NCI-H526 (cell line): Measurements from ENCODE around the gene P2RY6.
A peak's percentile ranks its signal among the peaks of the same experiment; 100 is the strongest.

Source experiments
- DNase-seq, 2 experiments: peaks; one replicate each; lab custom pipeline; 2025; lab: John Stamatoyannopoulos, UW

P2RY6 gene

DNA sequence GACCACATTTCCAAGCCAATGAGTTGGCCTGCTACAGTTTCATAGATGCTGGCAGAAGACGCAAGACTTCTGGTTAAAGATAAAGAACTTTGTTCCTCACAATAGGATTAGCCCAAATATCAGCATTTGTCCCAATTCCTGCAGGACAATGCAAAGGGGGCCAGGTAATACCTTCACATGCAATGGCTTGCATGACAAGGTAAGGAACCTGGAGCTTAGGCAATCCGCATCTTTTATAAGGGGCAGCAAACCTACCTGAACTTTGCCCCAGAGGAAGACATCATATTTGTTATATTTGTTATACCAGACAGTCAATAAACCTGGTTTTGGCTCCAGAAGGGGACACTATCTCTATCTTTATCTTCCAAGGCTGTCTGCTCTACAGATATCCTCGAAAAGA, 5.3 kb downstream of the P2RY6 start:
- DNase-seq = no peak

DNA sequence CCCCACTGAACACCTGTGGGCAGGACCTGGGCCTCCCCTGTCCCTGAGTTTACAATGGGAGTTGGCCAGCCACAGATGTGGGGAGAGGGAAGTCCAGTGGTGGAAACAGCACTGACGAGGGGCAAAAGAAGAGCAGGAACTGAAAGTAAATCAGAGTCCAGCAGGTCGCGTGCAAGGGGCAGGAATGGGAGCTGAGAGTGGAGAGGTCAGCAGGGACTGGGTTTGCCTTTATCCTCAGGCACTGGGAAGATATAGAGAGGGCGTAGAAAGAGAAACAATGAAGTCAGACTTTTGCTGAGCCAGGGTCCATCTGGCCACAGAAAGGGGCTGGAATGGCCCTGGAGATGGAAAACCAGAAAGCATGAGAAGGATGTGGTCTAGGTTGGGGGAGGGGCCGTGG, 8.5 kb downstream of the P2RY6 start:
- DNase-seq = no peak

DNA sequence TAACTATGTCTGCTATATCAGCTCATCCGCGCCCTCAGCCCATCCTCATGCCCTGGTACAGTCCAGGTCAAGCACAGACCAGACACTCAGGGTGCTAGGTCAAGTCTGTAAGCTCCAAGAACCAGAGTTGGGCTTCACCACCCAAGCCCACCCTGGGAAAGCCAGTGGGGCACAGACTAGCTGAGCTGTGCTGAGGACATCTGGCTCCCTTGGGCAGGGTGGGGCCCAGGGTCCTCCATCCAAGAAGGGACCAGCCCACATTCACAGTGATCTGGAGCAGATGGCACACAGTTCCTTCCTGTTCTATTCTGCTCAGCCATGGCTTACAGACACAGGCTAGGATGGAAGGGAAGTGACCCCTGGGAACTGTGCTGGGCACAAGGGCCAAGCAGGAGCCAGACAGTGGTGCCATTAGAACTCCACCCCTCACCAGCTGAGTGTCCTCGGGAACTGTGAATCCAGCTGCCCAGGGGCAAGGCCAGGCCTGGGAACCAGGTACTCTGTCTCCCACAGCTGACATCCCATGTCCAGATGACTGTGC, 9.1 kb downstream of the P2RY6 start:
- DNase-seq = no peak

DNA sequence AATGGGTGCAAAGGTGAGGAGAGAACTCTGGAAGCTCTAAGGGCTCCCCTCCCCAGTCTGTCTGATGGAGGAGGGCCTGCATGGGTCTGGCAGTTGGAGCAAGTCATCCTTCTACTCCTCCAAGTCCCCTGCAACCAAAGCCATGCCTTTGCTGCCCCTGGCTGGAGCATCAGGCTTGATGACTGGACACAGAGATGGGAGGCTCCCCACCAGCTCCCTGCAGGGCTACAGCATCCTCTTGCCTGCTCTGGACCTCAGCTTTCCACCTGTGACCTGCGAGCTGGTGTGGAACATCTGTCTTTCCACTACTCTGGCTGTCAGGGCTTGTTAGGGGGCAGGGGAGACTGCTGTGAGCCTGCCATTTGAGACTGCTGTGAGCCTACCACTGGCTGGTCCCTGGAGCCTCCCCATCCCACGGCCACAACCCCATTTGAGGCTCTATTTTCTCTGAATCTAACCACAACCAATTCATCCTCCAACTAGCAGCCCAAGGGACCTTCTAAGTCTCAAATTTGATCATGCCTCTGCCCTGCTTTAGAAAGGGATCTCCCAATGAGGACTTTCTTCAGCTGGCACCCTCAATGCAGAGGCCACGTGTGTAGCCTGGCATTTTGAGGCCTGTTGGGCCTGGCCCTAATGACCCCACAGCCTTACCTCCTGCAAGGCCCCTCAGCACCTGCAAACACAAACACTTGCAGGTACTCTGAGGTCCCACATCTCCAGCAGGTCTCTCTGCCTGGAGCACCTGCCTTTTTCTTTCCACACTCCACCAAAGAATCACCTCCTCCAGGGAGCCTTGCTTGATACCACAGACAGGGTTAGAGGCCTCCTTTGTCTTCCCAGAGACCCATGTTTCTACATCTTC, 9.9 kb downstream of the P2RY6 start:
- no peak for DNase-seq

DNA sequence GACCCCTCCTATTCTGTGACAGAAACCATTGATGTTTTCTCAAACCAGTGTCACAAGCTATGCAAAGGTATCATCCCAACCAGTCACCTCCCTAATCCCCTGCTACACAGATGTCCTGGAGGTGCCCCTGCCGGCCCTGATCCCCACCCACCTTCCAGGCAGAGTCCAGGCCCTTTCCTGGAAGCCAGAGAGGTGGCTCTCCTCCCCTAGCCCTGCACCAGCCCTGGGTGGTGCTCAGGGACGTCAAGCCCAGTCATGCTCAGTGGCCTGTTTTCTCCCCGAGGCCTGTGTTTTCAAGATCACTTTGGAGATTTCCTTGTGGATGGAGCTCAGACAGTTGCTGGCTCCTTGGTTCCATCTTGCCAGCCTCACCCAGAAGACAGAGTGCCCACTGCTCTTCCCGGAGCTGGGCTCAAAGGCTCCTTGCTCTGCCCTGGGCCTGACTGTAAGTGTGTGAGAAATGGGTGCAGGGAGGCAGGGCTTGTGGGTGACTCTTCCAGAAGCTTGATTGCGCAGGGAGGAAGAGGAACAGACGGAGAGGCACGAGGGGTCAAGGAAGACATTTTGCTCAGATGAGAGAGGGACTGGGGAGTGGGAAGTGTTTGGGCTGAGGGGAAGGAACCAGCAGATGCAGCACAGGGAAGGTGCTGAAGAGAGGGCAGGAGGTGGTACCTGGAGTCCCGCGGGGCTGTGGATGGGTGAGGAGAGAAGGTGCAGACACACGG, 11.3 kb downstream of the P2RY6 start:
- no peak for DNase-seq

DNA sequence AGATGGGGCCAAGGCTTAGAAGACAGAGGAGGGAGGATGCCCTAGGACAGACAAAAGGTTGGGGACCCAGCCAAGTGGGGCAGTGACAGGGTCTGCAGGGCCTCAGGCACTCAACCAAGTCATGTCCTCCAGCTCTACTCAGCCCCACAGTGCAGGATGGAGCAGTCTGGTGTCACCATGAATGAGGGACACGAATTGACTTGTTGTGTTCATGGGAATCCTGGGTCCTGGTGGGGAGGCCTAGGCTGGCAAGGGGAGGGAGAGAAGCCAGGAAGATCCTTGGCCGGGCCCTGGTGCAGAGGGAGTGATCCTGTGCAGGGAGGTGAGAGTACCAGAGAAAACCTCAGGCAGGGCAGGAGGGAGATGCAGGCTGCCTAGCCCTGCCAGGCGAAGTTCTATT, 12.0 kb downstream of the P2RY6 start:
- DNase-seq = no peak

DNA sequence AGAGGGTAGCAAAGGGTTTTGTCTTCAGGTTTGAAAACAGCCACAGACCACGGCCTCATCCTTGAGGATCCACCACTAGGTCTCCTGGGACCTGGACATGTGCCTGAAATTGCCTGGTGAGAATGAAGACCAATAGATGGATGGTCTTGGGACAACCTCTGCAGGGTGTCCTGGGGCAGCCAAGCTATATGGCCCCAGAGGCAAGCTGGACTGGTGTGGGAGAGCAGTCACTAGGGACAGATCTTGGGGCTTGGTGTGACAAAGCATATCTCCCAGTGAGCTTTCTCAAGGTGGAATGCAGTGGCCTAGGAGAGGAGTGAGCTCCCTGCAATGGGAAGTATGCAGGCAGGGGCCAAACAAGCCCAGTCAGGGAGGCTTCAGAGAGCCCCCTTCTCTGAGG, 13.6 kb downstream of the P2RY6 start:
- no peak for DNase-seq

DNA sequence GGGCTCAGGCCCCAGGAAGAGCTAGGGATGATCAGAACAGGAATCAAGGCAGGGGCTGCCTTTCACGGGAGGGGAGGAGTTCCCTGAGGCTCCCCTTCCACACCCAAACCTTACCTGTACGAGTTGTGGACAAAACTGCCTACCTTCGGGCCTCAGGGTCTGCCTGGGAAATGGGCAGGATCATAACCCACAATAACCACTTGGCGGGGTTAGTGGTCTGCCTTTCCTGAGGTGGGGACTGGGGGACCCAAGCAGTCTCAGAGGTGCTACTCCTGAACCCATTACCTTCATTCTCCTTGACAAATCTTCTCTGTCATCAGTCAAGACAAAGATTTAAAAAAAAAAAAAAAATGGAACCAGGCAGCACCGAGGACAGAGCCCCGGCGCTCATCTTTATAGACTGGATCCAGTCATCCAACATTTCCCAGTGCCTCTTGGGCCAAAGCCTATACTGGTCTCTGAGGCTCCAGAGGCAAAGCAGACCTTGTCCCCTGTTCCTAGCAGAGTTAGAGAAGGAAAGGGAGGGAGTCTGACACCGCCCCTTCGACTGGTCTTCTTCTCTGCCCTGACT, 14.2 kb downstream of the P2RY6 start:
- DNase-seq = no peak

DNA sequence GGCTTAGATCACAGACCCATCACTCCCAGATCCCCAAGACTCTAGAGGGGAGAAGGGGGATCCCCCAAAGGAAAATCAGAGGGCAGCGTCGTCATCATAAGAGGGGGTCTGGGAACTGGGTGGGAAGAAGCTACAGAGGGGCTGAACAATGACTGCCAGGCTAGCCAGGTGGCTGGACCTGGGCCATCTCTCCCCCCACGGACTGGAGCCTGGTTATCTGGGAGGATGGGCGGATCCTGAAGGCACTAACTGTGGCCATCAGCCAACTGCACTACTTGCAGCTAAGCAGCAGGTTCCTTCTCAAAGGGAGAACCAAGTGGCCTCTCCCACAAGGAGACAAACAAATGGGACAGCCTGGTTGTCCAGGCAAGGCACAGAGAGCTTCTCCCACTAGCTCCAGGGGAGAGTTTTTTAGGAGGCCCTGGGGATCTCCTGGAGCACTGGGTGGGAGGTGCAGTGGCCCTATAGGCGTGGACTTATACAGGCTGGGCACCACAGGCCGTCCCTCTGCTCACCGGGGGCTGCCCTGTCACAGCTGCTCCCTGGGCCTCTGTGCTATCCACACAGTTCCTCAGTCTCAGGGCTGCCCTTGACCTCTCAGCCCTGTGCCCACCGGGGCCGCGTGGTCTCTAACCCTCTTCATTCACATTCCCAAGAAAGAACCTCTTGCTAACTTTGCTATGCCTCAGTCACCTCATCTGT, 15.4 kb downstream of the P2RY6 start:
- no peak for DNase-seq

DNA sequence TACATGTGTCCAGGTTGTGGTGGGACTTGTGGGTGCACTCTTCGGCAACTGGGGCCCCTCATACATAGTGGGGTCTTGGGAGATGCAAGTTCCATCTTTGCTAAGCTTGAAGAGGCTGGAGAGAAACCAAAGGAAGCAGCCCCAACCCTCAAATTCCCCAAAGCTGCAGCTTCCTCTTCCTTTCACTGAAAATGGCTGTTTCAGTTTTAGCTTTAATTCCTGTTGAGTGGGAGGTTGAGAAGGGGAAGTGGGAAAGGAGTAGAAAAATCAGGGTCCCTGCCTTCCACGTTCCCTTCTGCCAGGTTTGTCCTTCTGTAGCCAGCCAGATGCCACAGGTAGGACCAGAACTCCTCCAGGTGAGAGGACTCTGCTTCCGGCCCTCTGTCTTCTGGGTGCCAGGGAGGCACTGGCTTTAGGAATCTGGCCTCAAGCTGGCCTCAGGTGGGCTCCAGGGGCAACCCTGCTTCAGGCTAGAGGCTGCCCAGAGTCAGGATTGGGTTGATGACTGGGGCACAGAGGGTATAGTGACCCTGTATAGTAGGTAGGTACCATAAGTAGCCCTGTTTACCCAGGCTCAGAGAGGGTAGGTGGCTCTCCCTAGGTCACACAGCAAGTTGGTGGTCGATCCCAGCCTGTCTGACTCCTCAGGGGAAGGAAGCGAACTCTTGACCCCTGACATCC, 16.2 kb downstream of the P2RY6 start:
- DNase-seq = no peak

DNA sequence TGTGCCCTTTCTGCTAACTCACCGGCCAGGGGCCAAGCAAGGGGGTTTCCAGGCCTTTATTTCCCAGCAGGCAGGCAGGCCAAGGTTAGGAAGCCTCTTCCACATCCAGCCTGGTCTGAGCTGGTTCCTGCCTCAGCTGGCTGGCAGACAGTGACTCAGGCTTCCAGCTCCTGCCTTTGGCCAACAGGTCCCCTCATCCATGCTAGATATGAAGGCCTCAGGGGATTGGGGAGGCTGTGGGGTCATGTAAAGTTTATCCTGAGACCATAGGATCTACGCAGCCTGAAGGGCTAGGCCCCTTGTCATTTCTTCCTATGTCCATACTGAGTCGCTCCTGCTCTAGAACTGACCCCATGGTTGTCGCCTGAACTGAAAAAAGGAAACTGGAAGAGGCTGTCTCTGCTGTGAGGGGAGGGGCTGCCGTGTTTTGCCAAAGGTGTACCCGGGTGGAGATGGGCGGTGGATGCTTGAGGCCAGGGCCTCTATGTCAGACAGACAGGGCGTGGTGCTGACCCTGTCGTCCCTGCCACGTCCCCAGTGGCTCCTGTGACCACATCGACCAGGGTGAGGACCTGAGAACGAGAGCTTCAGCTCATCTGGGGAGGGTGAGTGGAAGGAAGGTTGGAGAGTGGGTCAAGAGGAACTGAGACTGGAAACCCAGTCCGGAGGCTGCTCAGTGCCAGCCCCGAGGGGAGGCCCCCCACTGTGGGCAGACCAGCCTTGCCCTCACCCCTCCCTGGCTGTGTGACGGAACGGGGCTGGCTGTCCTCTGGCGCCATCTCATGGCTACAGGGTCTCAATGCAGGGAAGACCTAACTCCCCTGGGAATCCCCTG, 17.0 kb downstream of the P2RY6 start:
- peak in 1 of 2 experiments; percentile 80 for DNase-seq

DNA sequence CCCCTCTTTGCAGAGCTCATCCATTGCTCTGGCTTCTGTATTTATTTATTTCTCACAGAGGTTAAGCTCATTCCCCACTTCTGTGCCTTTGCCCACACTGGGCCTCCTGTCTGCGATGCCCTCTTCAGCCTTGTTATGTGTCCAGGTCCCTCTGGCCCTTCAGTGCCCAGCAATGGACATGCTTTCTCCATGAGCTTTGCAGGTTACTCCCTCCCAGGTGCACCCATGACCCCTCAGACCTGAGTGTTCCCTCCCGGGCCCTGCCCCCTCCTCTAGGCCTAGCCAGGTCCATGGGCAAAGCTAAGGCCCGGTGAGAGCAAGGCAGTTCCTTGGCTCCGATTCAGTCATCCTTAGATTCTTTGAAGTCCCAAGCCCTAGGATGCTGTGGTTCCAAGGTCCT, 18.4 kb downstream of the P2RY6 start:
- DNase-seq = no peak

DNA sequence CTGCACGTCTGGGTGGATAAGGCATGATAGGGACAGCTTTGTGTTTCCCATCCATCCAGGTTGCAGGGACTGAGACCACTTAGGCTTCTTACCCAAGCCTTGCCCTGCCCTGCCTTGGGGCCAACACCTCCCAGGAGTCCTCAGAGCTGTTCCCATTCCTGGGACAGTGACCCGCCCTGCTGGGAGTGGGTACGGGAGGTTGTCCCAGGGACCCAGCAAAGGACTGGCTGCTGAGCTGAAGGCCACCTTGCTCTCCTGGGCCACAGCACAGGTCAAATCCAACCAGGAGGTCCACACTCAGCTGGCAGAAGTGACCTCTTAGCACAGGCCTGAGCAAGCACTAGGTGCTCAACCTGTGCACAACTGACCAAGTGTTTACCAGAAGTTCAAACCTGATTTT, 19.1 kb downstream of the P2RY6 start:
- DNase-seq = no peak

DNA sequence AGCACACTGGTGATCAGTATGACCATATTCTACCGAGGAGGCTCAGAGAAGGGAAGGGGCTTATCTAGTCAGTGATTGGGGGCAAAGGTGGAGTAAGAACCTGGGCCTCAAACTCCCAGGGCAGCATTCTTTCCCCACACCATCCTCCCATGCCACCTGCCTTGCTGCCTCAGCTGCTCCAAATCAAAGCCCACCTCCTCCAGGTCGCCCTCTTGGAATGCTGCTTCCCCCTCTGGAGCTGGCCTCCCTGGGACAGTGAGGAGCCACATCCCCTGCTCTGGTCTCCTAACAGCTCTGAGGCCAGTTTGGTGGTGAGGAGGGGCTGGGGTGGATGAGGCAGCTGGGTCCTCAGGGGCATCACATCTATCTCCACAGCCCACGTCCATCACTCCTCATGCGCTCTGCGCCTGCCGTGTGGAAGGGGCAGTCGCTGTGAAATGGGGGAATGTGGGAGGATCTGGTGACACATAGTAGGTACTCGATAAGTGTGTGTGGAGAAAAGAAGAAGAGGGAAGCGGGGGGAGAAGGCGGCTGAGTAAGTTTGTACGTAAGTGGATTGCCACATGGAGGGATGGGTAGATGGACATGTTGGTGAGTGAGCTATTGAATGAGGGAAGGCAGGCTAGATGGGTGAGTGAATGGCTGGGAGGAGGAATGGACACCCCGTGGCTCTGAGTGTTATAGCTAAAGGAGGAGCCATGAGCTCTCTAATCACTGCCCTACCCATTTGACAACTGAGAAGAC, 19.8 kb downstream of the P2RY6 start:
- no peak for DNase-seq

DNA sequence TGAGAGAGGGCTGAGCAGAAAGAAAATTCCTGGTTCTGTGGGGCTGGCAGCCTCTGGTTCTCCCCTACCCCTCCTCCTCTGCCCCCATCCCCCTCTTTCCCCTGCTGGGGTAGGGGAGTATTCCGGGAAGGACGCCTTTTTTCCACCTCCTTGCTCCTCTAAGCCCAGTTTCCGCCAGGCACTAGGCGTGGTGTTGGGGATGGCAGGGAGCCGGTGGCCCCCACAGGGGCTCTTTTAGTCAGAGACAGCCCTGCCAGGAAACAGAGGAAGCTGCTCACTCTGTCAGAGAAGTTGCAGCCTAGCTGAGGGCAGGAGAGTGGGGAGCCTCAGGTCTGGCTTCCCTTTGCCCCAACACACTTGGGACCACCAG, 20.4 kb downstream of the P2RY6 start:
- DNase-seq = no peak

DNA sequence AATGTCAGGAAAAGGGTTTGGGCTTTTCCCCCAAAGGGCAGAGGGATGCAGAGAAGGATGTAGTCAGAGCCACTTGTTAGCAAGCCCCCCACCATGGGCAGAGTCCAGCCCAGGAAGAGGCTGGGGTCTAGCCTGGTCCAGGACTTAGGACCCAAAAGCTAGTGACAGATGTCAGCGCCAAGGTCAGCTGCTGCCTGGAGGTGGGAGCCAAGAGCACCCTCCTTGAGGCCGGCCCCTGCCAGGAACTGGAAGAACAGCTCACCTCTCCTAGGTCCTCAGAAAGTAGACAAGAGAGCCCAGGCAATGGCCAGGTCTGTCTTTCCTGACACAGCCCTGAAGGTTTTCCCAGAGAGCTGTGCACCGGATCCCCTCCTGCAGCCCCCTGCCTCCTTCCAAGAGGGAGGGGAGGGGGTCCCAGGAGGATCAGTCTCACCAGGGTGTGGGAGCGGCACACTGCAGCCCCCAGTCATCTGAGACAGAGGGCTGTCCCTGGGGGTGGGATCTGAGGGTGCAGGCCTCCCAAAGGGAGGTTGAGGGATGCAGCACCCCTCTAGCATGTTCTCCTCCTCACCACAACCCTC, 21.3 kb downstream of the P2RY6 start:
- DNase-seq = no peak

DNA sequence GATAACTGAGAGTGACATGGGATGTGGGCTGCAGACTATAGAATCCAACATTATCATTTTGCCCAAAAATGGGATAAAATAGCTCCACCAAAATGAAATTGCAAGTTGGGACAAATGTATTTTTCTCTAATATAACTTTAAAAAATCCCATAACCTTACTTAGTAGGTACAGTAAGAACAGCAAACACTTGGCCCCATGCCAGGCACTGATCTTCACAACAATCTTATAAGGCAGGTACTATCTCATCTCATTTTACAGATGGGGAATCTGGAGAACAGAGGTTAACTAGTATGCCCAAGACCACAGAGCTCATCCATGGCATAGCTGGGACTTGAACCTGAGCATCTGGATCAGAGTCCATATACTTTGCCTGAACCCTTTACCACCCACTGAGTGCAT, 22.5 kb downstream of the P2RY6 start:
- no peak for DNase-seq

DNA sequence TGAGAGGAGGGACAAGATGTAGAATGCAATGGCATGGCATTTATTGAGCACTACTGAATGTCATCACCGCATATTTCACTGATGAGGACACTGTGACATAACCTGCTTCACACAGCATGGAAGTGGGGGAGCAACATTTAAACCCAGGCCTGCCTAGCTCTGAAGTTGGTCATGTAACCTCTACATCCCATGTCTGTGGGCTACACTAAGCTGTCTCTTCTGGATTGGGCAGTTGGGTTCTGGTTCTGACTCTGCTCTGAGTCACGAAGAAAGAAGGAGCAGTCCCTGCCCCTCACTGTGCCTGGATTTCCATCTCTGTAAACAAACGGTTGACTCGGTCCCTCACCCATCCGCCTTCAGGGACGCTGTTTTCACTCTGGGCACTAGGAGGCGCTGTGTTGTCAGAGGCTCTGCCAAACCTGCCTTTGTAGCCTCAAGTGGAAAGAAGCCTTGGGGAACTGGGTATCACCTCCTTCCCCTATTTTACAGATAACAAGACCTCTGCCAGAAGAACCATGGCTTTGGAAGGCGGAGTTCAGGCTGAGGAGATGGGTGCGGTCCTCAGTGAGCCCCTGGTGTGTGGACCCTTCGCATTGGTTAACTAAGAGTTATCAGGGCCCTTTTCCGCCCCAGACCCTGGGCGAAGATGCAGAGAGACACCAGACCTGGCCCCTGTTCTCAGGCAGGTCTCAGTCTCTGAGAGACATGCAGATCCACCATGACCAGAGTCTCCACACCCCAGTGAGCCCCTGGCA, 23.3 kb downstream of the P2RY6 start:
- peak; percentile 37 to 84 for DNase-seq

DNA sequence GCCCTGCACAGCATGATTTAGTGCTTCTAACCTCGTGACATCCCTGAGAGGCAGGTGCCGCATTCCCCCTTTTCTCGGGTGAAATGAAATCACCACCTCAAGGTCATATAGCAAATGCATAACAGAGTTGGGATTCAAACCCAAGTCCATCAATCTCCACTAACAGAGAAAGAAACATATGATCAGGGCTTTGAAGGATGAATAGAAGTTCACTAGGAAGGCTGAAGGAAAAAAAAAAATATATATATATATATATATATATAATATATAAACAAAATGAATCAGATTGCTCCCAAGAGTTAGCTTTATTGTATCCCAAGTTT, 23.8 kb downstream of the P2RY6 start:
- no peak for DNase-seq
